Motor neuron (in vitro differentiated cells): ENCODE measurements around the gene ECE2. TPM values are rescaled to one million over a fixed set of nuclear protein-coding genes. Genes with fewer than 3 reads are reported as not detected.

ENCODE experiments used
- ATAC-seq, 8 experiments: fragments of 200-7000 bp; cut with Tn5 transposase; replicated peaks in 6 of 8; 2 replicates each; pipeline ENCODE4 v1.8.0; 2021; ENCODE audit warnings: mild to moderate bottlenecking in 8 of 8, moderate library complexity in 8 of 8
- H3K27ac ChIP-seq, 2 donors: fragments of 250-450 bp; sonication (Bioruptor Pico); 2 replicates each; pipeline ENCODE4 v1.9.0; 2021; ENCODE audit warnings: antibody characterized with exemption in 2 of 2, mild to moderate bottlenecking in 2 of 2, moderate library complexity in 1 of 2
- H3K4me1 ChIP-seq, 2 donors: fragments of 250-450 bp; sonication (Bioruptor Pico); replicated peaks in 1 of 2; 2 replicates each; pipeline ENCODE4 v1.6.1; 2021; ENCODE audit warnings: antibody characterized with exemption in 2 of 2, mild to moderate bottlenecking in 2 of 2, moderate library complexity in 1 of 2
- H3K4me3 ChIP-seq, 5 donors: fragments of 250-450 bp; sonication (Bioruptor Pico); 2 replicates each; pipeline ENCODE4 v1.9.0; 2021; ENCODE audit warnings: antibody characterized with exemption in 5 of 5, mild to moderate bottlenecking in 5 of 5, moderate library complexity in 4 of 5
- WGBS, 10 experiments: fragments of 450-650 bp; shearing (Covaris generic); methylation state at CpG; one replicate each; pipeline ENCODE4 v1.0.0; 2022; 5-methylcytosine and 5-hydroxymethylcytosine counted together
- in situ Hi-C, 9 experiments: fragments of 400-800 bp; cut with MboI; loops; one replicate each; pipeline ENCODE4 v1.15.0; 2021; ENCODE audit warnings: low sequenced_read_pairs in 9 of 9, low pct_unique_long_range_greater_than_20kb in 2 of 9; ENCODE audit not compliant: unreplicated experiment in 9 of 9
- total RNA-seq, 8 experiments: library from RNA; unstranded; fragments of 300-600 nt; gene quantifications; 2 replicates each; pipeline versions ENCODE4 v1.2.3 to v1.2.4, GENCODE V29; 2022

The ECE2 gene
- total RNA-seq, 8 experiments from 2014 or later: 0.05 to 1.1 (median 0.46) TPM; not detected in 1

DNA sequence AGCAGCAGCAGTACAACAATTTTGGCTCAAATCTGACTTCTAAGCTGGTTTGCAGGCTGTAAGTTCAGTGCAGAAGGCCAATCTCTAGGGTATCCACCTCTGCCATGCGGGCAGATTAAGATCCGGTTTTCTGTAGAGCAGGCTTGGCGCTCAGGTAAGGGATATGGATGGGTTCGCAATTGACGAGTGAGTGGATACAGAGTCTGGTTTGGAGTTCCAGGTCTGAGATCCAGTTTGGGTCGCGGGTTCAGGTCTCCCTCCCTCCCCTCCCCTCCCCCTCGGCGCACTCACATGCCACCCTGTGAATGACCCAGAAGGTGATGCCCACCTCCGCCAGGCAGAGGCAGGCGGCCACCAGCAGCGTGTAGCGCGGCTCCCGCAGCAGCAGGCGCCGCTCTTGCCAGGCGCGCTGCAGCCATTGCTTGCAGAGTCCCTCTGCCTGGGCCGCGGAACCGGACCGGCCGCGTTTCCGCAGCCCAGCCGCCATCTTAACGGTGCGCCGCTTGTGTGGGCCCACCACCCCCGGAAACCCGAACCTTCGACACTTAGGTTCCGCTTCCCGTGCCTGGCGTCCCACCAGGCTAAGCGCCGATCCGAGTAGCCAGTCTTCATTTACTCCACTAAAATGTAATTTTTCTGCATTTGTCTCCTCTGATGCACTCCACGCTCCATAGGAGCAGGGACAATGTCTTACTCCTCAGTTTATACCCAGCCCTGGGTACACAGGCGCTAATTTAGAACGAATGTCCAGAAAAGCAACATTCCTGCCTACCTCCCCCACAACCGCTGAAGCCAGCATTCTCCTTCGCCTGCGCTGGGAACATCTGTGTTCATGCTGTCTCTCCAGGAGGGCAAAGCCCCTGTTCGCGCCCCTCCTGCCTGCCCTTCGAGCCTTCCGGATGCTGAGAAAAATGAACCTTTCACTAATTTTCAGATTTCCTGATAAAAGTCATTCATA lies 27.1 kb upstream of the ECE2 start, which contains the start of gene ALG3:
Gene ALG3, minus strand, starts transcription at position 509 of the 958 bp plus-strand sequence. Its CDS starts 22 bp downstream, at position 487.
- peaks cover 7 to 9% of the 10 kb centered on the region in 2 donors for H3K4me1 ChIP-seq
- peak; percentile 33 to 61 (median 54) for ATAC-seq
- 0 to 3% (median 0%) methylated on average over 4 to 35 of the region's 49 CpGs; no CpG with 5 or more reads in 3 of the 10 experiments for WGBS, 10 experiments
- peak within 1 kb of the TSS; percentile 92 to 98 for H3K27ac ChIP-seq
- H3K4me3 ChIP-seq: peak within 1 kb of the TSS; percentile 70 to 96 (median 80)
- in situ Hi-C loops: no loop called here

DNA sequence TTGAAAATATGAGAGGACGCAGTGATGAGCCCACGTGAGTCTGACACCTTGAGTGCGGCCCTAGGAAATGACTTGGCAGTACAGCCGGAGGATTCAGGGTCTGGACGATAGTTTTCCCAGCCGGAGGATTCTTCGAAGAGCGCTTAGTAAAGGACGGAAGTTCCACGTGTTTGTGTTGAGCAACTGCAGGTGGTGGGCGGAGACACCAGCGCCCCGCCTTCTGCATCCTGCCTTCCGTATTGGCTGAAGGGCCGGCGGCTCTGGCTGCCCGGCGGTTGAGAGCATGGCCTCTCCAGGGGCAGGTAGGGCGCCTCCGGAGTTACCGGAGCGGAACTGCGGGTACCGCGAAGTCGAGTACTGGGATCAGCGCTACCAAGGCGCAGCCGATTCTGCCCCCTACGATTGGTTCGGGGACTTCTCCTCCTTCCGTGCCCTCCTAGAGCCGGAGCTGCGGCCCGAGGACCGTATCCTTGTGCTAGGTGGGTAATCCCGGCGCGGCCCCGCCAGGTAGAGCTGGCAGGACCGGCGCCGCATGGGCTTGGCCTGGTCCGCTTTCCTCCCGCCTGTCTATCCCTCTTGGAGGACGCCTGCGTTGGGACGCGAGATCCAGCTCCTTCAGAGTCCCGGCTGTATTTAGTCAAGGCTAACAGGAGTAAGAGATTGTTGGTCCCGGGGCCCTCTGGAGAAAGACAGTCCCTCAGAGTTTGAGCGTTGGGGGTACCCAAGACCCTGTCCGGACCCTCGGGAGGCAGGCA lies 26.2 kb upstream of the ECE2 start, which contains the start of gene EEF1AKMT4:
Gene EEF1AKMT4, plus strand, starts transcription at position 261 of the 755 bp plus-strand sequence. Its CDS starts 23 bp downstream, at position 284.
- 0 to 7% (median 0%) methylated on average over 1 to 34 of the region's 54 CpGs; no CpG with 5 or more reads in 1 of the 10 experiments for whole genome bisulfite sequencing, 10 experiments
- peak within 1 kb of the TSS; percentile 92 to 98 for H3K27ac ChIP-seq
- peak; percentile 89 to 95 (median 93) for ATAC-seq
- peaks cover 7 to 9% of the 10 kb centered on the region in 2 donors for H3K4me1 ChIP-seq
- in situ Hi-C loops: loop anchor here in 4 of 9 experiments (25.0 kb wide), 2 partner anchors 337 to 362 kb away; partner anchors contain the start of gene PARL (in 3 of the 4)
- H3K4me3 ChIP-seq: peak within 1 kb of the TSS; percentile 70 to 96 (median 80)

DNA sequence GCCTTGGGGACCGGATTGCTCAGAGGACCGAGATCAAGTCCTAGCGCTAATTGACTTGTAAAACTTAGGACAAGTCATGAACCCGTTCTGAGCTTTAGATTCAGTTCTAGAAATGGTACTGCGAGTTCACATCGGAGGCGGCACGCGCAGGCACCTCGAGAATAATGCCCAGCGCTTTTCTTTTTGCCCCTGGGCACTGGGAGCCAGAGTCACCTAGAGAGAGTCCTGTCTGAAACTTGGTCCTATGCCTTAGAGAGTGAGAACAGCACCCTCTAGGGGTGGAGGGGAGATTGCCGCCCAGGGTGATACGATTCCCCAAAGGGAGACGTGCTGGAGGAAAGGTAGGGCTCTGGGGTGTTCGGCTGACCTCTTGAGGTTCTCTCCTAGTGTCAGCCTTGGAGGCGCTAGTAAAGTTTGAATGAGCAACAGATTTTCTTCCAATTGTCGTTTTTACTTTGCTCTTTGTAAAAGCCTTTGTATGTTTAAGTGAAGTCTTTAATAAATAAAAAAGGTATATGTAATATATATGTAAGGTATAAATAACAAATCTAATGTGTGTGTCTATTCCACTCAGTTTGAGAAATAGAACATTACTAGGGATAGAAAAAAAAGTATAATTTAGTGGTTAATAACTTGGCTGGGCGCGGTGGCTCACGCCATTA lies 25.5 kb upstream of the ECE2 start:
- H3K4me3 ChIP-seq: peak overlapping the region; percentile 70 to 96 (median 80)
- 0 to 76% (median 30%) methylated on average over 2 to 12 of the region's 20 CpGs; no CpG with 5 or more reads in 2 of the 10 experiments for WGBS, 10 experiments
- peak overlapping the region; percentile 77 to 98 for H3K27ac ChIP-seq
- ATAC-seq: peak; percentile 36 to 52 (median 45)
- in situ Hi-C loops: loop anchor here in 4 of 9 experiments (25.0 kb wide), 2 partner anchors 338 to 363 kb away; partner anchors contain the start of gene PARL (in 3 of the 4)
- H3K4me1 ChIP-seq: peaks cover 7 to 9% of the 10 kb centered on the region in 2 donors

DNA sequence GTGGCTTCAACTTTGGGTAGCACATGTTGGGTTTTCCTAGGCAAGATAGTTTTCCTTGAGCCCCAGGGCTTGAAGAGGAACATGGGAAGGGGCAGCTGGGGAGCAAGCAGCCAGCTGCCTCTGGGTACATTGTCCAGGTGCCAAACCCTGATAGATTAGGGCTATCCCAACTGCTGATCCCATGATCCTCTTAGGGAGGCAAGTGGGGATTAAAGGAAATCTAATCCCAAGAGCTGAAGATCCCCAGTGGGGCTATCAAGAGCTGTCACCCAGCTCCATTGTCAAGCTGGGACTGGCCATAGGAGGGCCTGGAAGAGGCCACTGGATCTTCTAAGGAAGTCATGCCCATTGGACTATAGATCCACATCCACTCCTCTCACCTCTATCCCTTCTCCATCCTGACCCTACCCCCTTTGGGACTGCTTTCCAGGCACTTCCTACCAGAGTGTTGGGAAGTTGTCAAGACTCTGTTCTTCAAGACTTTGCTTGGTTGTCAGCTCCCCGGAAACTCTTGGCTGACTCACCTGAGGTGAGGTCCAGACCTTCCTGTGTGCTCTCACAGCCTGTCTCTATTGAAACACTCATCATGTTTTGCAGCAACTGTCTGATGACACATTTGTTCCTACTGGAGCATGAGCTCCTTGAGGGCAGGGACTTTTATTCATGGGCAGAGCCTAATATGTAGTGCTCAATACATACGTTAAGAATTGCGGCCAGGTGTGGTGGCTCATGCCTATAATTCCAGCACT lies 20.4 kb upstream of the ECE2 start:
- in situ Hi-C loops: loop anchor here in 4 of 9 experiments (25.0 kb wide), 2 partner anchors 343 to 368 kb away; partner anchors contain the start of gene PARL (in 3 of the 4)
- Histone ChIP-seq H3K4me3 (no peak overlapping the region), H3K4me1 (peaks cover 0 to 3% of the 10 kb centered on the region in 2 donors), H3K27ac (no peak overlapping the region)
- no peak for ATAC-seq
- 80 to 100% (median 100%) methylated on average over 1 to 3 of the region's 3 CpGs; no CpG with 5 or more reads in 7 of the 10 experiments for WGBS, 10 experiments

DNA sequence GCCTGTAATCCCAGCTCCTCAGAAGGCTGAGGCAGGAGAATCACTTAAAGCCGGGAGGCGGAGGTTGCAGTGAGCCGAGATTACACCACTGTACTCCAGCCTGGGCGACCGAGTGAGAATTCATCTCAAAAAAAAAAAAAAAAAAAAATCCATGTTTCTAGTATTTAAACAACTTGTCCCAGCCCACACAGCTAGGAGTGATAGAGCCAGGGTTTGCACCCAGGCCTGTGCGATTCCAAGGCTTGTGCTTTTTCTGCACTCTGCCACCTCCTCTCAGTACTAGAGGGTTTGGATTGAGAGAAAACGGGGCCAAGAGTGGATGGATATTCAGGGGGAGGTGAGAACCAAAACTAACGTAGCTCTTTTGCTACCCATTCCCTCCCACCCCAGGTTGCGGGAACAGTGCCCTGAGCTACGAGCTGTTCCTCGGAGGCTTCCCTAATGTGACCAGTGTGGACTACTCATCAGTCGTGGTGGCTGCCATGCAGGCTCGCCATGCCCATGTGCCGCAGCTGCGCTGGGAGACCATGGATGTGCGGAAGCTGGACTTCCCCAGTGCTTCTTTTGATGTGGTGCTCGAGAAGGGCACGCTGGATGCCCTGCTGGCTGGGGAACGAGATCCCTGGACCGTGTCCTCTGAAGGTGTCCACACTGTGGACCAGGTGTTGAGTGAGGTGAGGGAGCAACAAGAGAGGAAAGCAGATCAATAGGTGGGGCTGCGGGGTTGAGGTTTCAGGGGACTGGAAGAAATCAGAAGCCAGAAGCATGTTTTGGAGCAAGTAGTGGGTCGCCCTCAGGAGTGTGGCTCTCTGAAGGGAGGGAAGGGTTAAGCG lies 18.5 kb upstream of the ECE2 start:
- in situ Hi-C loops: loop anchor here in 4 of 9 experiments (25.0 kb wide), 2 partner anchors 345 to 370 kb away; partner anchors contain the start of gene PARL (in 3 of the 4)
- WGBS, 10 experiments: 60 to 100% (median 84%) methylated on average over 1 to 14 of the region's 23 CpGs; no CpG with 5 or more reads in 2 of the 10 experiments
- peaks cover 3% of the 10 kb centered on the region in 2 donors for H3K4me1 ChIP-seq
- H3K4me3 ChIP-seq: no peak overlapping the region
- ATAC-seq: no peak
- no peak overlapping the region for H3K27ac ChIP-seq

DNA sequence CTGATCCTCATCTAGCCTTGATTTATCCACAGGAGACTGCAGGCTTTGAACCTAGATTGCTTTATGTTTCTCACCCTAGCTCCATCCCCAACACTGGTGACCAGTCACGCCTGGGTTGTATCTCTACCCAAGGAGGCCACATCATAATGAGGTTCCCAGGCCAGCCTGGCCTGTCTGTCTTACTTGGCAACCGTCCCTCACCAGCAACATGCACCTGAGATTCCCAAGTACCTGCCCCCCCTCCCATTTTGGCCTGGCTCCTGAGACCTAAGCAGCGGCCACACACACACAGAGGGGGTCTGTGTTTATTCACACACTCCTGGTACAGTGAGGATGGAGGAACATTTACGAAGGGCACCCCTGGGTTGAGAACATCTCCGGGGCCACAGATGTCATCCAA lies 16.9 kb upstream of the ECE2 start:
- WGBS, 10 experiments: 35 to 100% (median 93%) methylated on average over 1 to 3 of the region's 5 CpGs; no CpG with 5 or more reads in 3 of the 10 experiments
- H3K4me1 ChIP-seq: peaks cover 3 to 11% of the 10 kb centered on the region in 2 donors
- ATAC-seq: no peak
- H3K27ac ChIP-seq: no peak overlapping the region
- H3K4me3 ChIP-seq: peak overlapping the region in 3 of 5 donors; percentile 87 to 93 (median 87)
- in situ Hi-C loops: loop anchor here in 4 of 9 experiments (25.0 kb wide), 2 partner anchors 347 to 372 kb away; partner anchors contain the start of gene PARL (in 3 of the 4)

DNA sequence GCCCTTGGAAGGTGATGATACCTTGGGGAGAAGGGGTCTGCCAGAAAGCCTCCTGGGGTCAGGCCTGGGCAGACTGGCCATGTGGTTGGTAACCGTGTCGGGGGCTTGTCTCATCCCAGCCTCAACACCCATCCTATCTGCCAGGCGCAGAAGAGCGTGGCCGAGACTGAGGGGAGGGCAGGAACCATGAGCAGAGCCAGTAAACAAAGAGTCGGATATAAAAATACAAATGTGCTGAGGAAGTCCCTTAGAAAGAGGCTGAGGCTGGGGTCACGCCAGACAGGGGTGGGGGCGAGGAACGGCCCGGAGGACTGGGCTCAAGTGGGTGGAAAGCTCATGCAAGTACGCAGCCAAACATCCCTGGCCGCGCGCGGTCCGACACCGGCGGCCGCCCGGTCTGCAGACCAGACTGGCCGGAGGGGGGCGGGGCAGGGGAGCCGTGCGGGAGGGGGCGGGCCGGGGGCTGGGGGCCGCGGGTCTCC lies 16.4 kb upstream of the ECE2 start:
- in situ Hi-C loops: loop anchor here in 4 of 9 experiments (25.0 kb wide), 2 partner anchors 347 to 372 kb away; partner anchors contain the start of gene PARL (in 3 of the 4)
- ATAC-seq: peak in 1 of 8 experiments; percentile 0
- Histone ChIP-seq H3K4me3 (peak overlapping the region; percentile 54 to 93 (median 87)), H3K27ac (no peak overlapping the region), H3K4me1 (peaks cover 3 to 11% of the 10 kb centered on the region in 2 donors)
- WGBS, 10 experiments: 0 to 80% (median 42%) methylated on average over 2 to 8 of the region's 28 CpGs; no CpG with 5 or more reads in 4 of the 10 experiments

DNA sequence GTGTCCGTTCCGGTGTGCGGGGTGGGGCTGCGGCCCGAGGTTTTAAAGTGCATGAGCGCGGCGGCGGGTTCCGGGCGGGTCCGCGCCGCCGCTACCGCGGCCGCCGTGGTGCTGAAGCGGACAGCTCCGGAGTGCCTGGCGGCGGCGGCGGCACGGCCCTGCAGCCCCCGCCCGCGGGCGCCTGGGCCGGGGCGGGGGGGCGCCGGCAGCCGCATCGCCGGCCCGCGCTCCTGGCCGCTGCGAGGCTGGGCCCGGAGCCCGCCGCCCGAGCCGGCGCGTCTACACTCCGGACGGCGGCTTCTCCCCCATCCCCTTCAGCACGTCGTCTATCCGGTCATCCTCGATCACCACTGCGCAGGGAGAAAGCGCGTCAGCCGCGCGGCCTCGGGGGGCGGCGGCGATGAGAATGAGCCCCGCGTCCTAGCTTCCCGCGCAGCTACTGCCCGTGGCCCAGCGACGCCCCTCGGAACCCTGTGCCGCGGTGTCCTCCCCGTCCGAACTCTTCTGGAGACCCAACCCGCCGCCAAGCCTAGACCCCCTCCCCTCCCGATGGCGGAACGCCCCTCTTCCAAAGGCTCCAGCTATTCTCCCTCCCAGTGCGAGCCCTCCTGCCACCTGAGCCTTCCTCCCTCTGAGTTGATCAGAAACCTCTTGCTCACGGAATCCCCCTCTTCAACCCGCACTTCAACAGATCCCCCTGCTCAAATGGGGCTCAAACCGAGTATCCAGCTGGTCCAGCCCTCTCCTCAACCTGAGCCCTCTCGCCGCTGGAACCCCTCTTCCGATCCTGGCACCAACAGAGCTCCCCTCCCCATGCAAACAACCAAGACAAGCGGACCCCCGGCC lies 15.7 kb upstream of the ECE2 start:
- peak overlapping the region; percentile 54 to 93 (median 87) for H3K4me3 ChIP-seq
- no peak overlapping the region for H3K27ac ChIP-seq
- in situ Hi-C loops: loop anchor here in 4 of 9 experiments (25.0 kb wide), 2 partner anchors 348 to 373 kb away; partner anchors contain the start of gene PARL (in 3 of the 4)
- peaks cover 3 to 11% of the 10 kb centered on the region in 2 donors for H3K4me1 ChIP-seq
- 0 to 10% (median 5%) methylated on average over 2 to 4 of the region's 91 CpGs; no CpG with 5 or more reads in 6 of the 10 experiments for WGBS, 10 experiments
- peak; percentile 1 to 42 (median 8) for ATAC-seq

DNA sequence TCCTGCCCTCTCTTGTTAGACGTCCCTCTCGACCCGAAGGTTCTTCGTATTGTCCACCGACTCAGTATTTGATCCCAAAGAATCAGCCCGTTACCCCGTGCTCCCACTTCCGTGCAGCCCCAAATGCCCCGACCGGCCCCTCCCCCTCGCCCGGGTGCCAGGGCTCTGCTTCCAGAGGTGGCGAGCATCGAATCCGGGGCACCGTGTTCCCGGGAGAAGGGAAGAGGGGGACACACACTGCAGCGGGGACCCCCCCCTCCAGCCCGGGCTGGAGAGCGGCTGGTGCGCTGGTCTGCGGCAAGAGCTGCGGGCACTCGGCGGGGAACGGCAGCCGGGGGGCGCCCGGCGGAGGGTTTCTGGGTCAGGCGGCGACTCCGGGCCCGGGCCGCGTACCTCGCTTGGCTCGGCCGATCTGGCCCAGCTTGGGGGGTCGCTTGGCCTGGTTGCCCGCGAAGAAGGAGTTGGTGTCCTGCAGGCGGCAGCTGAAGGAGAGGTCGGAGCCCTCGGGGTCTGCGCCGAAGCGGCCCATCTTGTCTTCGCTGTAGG lies 15.0 kb upstream of the ECE2 start:
- peak in 5 of 8 experiments; percentile 1 to 7 (median 6) for ATAC-seq
- peak overlapping the region; percentile 54 to 93 (median 87) for H3K4me3 ChIP-seq
- 0 to 4% (median 0%) methylated on average over 1 to 5 of the region's 49 CpGs; no CpG with 5 or more reads in 7 of the 10 experiments for WGBS, 10 experiments
- H3K27ac ChIP-seq: peak overlapping the region; percentile 70 to 72
- in situ Hi-C loops: loop anchor here in 4 of 9 experiments (25.0 kb wide), 2 partner anchors 348 to 373 kb away; partner anchors contain the start of gene PARL (in 3 of the 4)
- peaks cover 3 to 11% of the 10 kb centered on the region in 2 donors for H3K4me1 ChIP-seq
